GM12878 (cell line): ENCODE data around the gene VMP1. TPM values are rescaled to one million over a fixed set of nuclear protein-coding genes. Genes with fewer than 3 reads are reported as not detected.

Experiments
- IKZF2 ChIP-seq, 2 experiments: fragments of 450-650 bp; IDR thresholded peaks; 2 replicates each; pipeline ENCODE4 v1.6.1; 2017; ENCODE audit warnings: mild to moderate bottlenecking in 2 of 2, moderate library complexity in 2 of 2
- POLR2AphosphoS5 ChIP-seq: IDR thresholded peaks from 2 replicates; pipeline ENCODE4 v1.6.1; 2011; ENCODE audit warnings: mild to moderate bottlenecking, low read length, inconsistent platforms
- polyA plus RNA-seq, 11 experiments: library from polyadenylated mRNA; depleted of rRNA in 4 of 11; unstranded in 6 of 11; stranded (reverse) in 5 of 11; fragments of >200 nt; fragmentation: Nextera tagmentation in 4 of 11; fragmentation: Illumina TruSeq in 1 of 11; extraction: Ambion mirVana in 4 of 11; extraction: Trizol in 1 of 11; gene quantifications; 1 replicate in 1 of 11; 2 replicates in 10 of 11; pipeline versions ENCODE4 v1.2.1 to v1.2.3, GENCODE V29; 2011 to 2016; ENCODE audit warnings: inconsistent platforms in 2 of 11, missing spikeins in 2 of 11, low read depth in 1 of 11
- total RNA-seq, 4 experiments: library from RNA; depleted of rRNA in 3 of 4; stranded (reverse); fragments of >200 nt in 3 of 4; fragmentation: Illumina TruSeq in 1 of 4; extraction: Trizol in 1 of 4; gene quantifications; 2 replicates each; pipeline versions ENCODE4 v1.2.1 to v1.2.3, GENCODE V29; 2013 to 2021
- TF ChIP-seq, protein P1 (sequence below), 3 experiments: IDR thresholded peaks in 2 of 3; conservative IDR thresholded peaks in 1 of 3; 2 replicates each; pipeline ENCODE4 v1.5.1; 2011; ENCODE audit warnings: low read depth in 3 of 3, low read length in 3 of 3, mild to moderate bottlenecking in 3 of 3, control low read depth in 2 of 3, moderate library complexity in 2 of 3, inconsistent platforms in 1 of 3, mixed read lengths in 1 of 3; ENCODE audit not compliant: control insufficient read depth in 2 of 3, insufficient read depth in 1 of 3; ENCODE audit errors: extremely low read depth in 1 of 3
- TF ChIP-seq, protein P2 (sequence below): fragments of 450-650 bp; IDR thresholded peaks from 2 replicates; pipeline ENCODE4 v1.6.1; 2017; ENCODE audit warnings: mild to moderate bottlenecking, moderate library complexity

Gene VMP1
- total and polyA plus RNA-seq, 10 of the 15 experiments (the other 5 are each of a cell fraction or from before 2014, with no cell fraction given): 88.4 to 199 (median 132) TPM

DNA sequence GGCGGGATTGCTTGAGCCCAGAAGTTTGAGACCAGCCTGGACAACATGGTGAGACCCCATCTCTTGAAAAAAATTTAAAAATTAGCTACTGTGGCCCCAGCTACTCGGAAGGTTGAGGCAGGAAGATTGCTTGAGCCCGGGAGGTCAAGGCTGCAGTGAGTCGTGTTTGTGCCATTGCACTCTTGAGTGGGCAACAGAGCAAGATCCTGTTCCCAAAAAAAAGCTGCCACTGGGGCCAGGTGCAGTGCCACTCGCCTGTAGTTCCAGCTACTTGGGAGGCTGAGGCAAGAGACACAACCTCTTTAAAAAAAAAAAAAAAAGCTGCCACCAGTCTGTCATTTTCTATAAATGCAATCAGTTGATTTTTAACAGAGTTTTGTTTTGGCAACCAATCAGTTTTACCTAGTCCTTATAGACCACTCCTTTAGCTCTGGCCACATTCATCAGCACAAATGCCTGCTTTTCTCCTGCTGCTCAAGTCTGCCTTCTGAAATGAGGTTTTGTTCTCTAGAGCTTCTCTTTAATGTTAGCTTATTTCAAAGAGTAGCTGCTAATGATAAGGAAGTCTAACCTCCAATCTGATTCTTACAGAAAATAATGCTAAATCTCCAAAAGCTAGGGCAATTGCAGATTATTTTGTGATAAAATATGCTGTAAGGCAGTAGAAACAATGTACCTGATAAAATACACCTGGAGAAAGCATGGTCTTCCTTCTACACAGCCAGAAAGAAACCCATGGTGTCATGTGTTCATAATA lies 120.4 kb downstream of the VMP1 start (continued):
- TF ChIP-seq, protein P1, sequence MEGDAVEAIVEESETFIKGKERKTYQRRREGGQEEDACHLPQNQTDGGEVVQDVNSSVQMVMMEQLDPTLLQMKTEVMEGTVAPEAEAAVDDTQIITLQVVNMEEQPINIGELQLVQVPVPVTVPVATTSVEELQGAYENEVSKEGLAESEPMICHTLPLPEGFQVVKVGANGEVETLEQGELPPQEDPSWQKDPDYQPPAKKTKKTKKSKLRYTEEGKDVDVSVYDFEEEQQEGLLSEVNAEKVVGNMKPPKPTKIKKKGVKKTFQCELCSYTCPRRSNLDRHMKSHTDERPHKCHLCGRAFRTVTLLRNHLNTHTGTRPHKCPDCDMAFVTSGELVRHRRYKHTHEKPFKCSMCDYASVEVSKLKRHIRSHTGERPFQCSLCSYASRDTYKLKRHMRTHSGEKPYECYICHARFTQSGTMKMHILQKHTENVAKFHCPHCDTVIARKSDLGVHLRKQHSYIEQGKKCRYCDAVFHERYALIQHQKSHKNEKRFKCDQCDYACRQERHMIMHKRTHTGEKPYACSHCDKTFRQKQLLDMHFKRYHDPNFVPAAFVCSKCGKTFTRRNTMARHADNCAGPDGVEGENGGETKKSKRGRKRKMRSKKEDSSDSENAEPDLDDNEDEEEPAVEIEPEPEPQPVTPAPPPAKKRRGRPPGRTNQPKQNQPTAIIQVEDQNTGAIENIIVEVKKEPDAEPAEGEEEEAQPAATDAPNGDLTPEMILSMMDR (IDR thresholded peaks at IDR 0.05 in 2 of 3, conservative IDR thresholded peaks at IDR 0.05 in 1 of 3; ENCODE audit: control insufficient read depth in 2 of 3, extremely low read depth in 1 of 3, insufficient read depth in 1 of 3, low read depth in 3 of 3, low read length in 3 of 3): no peak
- TF ChIP-seq POLR2AphosphoS5 (0 out of 2 replicates have a peak, but pooled peaks have one; percentile 60), IKZF2 (IDR thresholded peaks at IDR 0.05) (peak in 1 of 2 experiments; percentile 38; a peak in 1 of 4 replicates)
- TF ChIP-seq, protein P2, sequence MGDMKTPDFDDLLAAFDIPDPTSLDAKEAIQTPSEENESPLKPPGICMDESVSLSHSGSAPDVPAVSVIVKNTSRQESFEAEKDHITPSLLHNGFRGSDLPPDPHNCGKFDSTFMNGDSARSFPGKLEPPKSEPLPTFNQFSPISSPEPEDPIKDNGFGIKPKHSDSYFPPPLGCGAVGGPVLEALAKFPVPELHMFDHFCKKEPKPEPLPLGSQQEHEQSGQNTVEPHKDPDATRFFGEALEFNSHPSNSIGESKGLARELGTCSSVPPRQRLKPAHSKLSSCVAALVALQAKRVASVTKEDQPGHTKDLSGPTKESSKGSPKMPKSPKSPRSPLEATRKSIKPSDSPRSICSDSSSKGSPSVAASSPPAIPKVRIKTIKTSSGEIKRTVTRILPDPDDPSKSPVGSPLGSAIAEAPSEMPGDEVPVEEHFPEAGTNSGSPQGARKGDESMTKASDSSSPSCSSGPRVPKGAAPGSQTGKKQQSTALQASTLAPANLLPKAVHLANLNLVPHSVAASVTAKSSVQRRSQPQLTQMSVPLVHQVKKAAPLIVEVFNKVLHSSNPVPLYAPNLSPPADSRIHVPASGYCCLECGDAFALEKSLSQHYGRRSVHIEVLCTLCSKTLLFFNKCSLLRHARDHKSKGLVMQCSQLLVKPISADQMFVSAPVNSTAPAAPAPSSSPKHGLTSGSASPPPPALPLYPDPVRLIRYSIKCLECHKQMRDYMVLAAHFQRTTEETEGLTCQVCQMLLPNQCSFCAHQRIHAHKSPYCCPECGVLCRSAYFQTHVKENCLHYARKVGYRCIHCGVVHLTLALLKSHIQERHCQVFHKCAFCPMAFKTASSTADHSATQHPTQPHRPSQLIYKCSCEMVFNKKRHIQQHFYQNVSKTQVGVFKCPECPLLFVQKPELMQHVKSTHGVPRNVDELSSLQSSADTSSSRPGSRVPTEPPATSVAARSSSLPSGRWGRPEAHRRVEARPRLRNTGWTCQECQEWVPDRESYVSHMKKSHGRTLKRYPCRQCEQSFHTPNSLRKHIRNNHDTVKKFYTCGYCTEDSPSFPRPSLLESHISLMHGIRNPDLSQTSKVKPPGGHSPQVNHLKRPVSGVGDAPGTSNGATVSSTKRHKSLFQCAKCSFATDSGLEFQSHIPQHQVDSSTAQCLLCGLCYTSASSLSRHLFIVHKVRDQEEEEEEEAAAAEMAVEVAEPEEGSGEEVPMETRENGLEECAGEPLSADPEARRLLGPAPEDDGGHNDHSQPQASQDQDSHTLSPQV: peak; percentile 7; the same call in 1 of the 2 replicates
- TF ChIP-seq, all 136 proteins: peak for 20
